RWPE2 (cell line): ENCODE data around the gene CHRM4.

Source experiments
- ATAC-seq: fragments of 200-7000 bp; cut with Tn5 transposase; 3 replicates; pipeline ENCODE4 v1.9.1; 2021; ENCODE audit warnings: low read depth
- DNase-seq: peaks from one replicate; pipeline ENCODE4 v3.0.0-alpha.2; 2020; ENCODE audit warnings: low spot score
- H3K27ac ChIP-seq: fragments of 450-650 bp; 2 replicates; pipeline ENCODE4 v1.5.1; 2017; ENCODE audit warnings: mild to moderate bottlenecking; ENCODE audit not compliant: poor library complexity, severe bottlenecking
- H3K27me3 ChIP-seq: fragments of 250-450 bp; sonication (Bioruptor Pico); 2 replicates; pipeline ENCODE4 v1.5.1; 2021; ENCODE audit warnings: mild to moderate bottlenecking, moderate library complexity; ENCODE audit not compliant: insufficient read depth, poor library complexity, severe bottlenecking
- H3K36me3 ChIP-seq: fragments of 250-450 bp; sonication (Bioruptor Pico); 2 replicates; pipeline ENCODE4 v1.5.1; 2020; ENCODE audit warnings: low read depth, mild to moderate bottlenecking, moderate library complexity
- H3K4me1 ChIP-seq: fragments of 250-450 bp; sonication (Bioruptor Pico); 2 replicates; pipeline ENCODE4 v1.5.1; 2021; ENCODE audit warnings: mild to moderate bottlenecking, moderate library complexity; ENCODE audit not compliant: insufficient read depth, poor library complexity, severe bottlenecking
- H3K4me3 ChIP-seq: fragments of 250-450 bp; sonication (Bioruptor Pico); 2 replicates; pipeline ENCODE4 v1.5.1; 2021; ENCODE audit warnings: mild to moderate bottlenecking, moderate library complexity; ENCODE audit not compliant: severe bottlenecking
- H3K9me3 ChIP-seq: fragments of 250-450 bp; sonication (Bioruptor Pico); 2 replicates; pipeline ENCODE4 v1.5.1; 2021; ENCODE audit warnings: mild to moderate bottlenecking, moderate library complexity; ENCODE audit not compliant: severe bottlenecking
- CTCF ChIP-seq: fragments of 450-650 bp; IDR thresholded peaks from one replicate; pipeline ENCODE4 v1.5.1; 2017; ENCODE audit warnings: mild to moderate bottlenecking, moderate library complexity; ENCODE audit not compliant: poor library complexity, severe bottlenecking

The CHRM4 gene

GRCh38 chr11:46362156-46363030, 29.2 kb downstream of the CHRM4 start:
- no peak for DNase-seq
- no peaks in the 10 kb centered on the region for H3K9me3 ChIP-seq
- H3K27ac ChIP-seq = peak overlapping the region; percentile 59
- no peaks in the 10 kb centered on the region for H3K36me3 ChIP-seq
- no peaks in the 10 kb centered on the region for H3K27me3 ChIP-seq
- H3K4me1 ChIP-seq = peaks cover 20% of the 10 kb centered on the region
- ATAC-seq = no peak
- no peak overlapping the region for H3K4me3 ChIP-seq
- TF ChIP-seq CTCF = no peak

GRCh38 chr11:46361283-46362155, 30.1 kb downstream of the CHRM4 start:
- H3K27ac ChIP-seq = peak overlapping the region; percentile 59
- H3K4me1 ChIP-seq = peaks cover 29% of the 10 kb centered on the region
- TF ChIP-seq CTCF = no peak
- no peak overlapping the region for H3K4me3 ChIP-seq
- DNase-seq (no peak), ATAC-seq (no peak)
- no peaks in the 10 kb centered on the region for H3K27me3 ChIP-seq
- H3K36me3 ChIP-seq = no peaks in the 10 kb centered on the region
- H3K9me3 ChIP-seq = no peaks in the 10 kb centered on the region

GRCh38 chr11:46360878-46361277, 30.7 kb downstream of the CHRM4 start:
- no peaks in the 10 kb centered on the region for H3K9me3 ChIP-seq
- no peak for TF ChIP-seq CTCF
- H3K4me1 ChIP-seq = peaks cover 33% of the 10 kb centered on the region
- no peak for DNase-seq
- H3K27me3 ChIP-seq = no peaks in the 10 kb centered on the region
- no peak overlapping the region for H3K4me3 ChIP-seq
- ATAC-seq = no peak
- peaks cover 5% of the 10 kb centered on the region for H3K36me3 ChIP-seq
- H3K27ac ChIP-seq = no peak overlapping the region

GRCh38 chr11:46359953-46360352, 31.6 kb downstream of the CHRM4 start:
- no peak overlapping the region for H3K27ac ChIP-seq
- H3K4me1 ChIP-seq = peaks cover 33% of the 10 kb centered on the region
- H3K36me3 ChIP-seq = peaks cover 6% of the 10 kb centered on the region
- no peaks in the 10 kb centered on the region for H3K27me3 ChIP-seq
- no peak for DNase-seq
- H3K9me3 ChIP-seq = no peaks in the 10 kb centered on the region
- H3K4me3 ChIP-seq = no peak overlapping the region
- TF ChIP-seq CTCF = no peak
- ATAC-seq = no peak
